ENCODE data around the gene PSME2.

The PSME2 gene

DNA sequence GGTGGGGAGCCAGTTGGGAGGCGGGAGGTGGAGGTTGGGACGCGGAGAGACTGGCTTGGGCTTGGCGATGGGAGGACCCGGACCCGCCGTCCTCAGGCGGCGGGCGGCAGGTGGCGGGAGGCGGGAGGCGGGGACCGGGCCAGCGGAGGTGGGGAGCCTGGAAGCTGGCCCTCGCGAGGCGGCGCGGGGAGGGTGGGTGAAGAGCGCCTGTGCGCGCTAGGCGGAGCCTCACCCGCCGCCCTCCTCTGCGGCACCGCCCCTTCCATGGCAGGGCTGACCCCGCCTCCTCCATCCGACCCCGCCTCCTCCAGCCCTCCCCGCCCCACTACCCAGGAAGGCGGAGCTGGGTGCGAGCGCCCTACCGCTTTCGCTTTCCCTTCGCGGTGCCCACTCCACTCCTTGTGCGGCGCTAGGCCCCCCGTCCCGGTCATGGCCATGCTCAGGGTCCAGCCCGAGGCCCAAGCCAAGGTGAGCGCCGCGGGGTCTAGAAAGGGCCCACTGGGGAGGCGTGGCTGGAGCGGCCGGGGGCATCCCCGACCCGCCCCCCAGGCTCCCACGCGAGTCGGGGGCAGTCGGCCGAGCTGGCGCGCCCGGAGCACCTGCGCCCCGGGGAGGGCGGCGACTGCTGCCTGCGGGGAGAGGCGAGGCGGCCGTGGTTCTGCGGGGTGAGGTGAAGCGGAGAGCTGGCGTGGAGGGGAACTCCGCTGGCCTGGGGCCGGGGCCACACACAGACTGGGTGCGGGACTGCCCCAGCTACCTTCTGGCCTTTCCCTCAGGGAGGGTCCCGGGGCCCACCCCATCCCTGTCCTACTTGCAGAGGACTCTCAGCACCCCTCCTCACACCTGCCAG is 10.4 kb downstream of the PSME2 start, which contains the start of gene PSME1:
Gene PSME1 (plus strand): TSS at position 361 of the 850 bp plus-strand sequence. CDS start 69 bp downstream, at position 430.
- peak; percentile 91 for DNase-seq (ENCODE audit: low read depth)

DNA sequence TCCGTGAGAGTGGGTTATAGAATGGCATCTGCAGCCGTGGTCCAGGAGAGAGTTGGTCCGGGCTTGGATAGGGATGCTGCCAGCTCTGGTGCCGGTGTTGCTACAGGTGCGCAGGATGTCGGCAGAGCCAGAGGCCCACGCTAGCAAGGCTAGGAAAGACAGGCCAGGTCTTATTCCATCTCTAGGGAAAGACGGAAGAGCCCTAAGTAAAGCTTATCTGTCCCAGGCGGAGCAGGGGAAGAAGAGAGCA is 10.9 kb downstream of the PSME2 start:
- no peak for DNase-seq (ENCODE audit: low read depth)

DNA sequence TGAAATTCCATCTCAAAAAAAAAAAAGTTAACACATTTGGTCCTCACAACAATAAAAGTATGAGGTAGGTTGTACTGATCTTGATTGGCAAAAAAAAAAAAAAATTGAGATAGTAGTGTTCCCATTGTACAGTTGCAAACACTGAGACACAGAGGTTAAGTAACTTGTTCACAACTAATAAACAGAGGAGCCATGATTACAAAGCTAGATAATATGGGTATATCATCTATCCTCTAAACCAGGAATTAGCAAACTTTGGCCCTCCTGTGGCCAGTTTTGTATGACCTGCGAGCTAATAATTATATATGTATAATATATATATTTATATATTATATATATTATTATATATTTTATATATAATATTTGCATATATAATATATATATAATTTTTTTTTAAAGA is 12.7 kb downstream of the PSME2 start:
- no peak for DNase-seq (ENCODE audit: low read depth)

DNA sequence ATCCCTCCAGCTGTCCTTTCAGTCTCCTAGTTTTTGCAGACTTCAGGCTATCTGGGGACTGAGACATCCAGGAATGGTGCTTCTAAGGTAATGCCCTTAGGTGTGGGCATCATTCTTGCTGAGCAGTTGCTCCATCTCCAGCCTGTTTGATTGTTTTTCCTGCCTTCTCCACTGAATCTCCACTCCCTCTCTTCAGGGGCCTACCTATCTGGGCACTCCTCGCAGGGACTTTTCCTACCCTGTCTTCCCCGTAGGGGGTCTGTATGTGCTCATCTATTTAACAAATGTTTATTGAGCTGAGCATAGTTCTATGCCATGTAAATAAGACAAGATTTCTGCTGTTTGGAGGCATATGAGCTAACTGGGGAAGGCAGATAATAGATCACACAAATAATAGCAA is 13.4 kb downstream of the PSME2 start:
- DNase-seq (ENCODE audit: low read depth) = no peak

DNA sequence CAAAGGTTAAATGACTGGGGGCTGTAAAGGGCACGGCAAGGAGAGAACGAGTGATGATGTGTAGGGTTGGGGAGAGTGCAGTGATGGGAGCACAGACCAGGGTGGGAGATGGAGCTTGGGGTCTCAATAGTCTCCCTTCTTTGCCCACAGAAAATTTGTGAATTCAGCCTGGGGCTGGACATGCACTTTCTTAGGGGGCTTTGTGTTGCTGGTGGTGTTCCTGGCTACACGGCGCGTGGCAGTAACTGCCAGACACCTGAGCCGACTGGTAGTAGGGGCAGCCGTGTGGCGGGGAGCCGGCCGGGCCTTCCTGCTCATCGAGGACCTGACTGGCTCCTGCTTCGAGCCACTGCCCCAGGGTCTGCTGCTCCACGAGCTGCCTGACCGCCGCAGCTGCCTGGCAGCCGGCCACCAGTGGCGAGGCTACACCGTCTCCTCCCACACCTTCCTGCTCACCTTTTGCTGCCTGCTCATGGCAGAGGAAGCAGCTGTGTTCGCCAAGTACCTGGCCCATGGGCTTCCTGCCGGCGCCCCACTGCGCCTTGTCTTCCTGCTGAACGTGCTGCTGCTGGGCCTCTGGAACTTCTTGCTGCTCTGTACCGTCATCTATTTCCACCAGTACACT is 14.2 kb downstream of the PSME2 start:
- DNase-seq (ENCODE audit: low read depth) = no peak

DNA sequence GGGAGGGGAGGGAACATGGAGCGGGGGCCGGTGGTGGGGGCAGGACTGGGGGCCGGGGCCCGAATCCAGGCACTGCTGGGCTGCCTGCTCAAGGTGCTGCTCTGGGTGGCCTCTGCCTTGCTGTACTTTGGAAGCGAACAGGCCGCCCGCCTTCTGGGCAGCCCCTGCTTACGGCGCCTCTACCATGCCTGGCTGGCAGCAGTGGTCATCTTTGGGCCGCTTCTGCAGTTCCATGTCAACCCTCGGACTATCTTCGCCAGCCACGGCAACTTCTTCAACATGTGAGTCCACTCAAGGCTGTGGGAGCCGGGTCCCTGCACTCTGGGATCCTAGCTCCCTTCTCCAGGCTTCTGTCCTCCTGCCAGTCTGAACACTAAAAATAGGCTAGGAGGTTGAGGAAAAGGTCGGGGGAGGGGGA is 14.9 kb downstream of the PSME2 start:
- no peak for DNase-seq (ENCODE audit: low read depth)

DNA sequence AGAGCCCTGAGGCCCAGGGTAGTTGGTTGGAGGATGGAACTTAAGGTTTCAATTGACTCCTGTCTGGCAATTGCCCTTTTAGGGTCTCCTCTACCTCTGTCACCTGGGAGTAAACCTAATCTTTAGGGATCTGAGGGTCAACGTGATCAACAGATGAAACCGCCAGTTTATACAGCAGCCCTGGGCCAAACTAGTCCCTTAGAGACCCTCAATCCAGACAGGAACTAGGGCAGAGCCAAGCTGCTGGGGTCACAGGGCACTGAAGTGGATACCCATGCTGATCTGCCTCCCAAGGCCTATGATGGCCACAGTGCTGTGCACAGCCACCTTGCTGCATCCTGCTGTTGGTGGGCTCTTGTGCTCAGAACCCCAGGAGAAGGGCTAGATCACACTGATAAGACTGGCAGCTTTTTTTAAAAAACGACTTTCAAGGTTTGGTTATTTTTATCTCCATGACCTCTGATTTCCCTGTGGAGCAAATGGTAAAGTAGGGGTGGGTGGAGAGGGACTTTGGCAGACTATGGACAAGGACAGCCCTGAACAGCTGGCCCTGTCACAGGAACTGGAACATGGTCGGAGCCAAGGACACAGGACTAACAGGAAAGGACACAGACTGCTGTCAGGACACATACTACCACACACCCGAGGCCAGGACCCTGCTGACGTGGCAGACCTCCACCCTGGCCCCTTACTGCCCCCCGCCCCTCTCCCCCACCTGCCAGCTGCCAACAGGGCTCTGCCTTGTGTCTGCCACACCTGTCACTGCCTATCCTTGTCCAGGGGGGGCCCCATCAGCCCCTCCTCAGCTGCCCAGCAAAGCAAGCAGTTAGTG is 15.5 kb downstream of the PSME2 start:
- DNase-seq (ENCODE audit: low read depth) = no peak

DNA sequence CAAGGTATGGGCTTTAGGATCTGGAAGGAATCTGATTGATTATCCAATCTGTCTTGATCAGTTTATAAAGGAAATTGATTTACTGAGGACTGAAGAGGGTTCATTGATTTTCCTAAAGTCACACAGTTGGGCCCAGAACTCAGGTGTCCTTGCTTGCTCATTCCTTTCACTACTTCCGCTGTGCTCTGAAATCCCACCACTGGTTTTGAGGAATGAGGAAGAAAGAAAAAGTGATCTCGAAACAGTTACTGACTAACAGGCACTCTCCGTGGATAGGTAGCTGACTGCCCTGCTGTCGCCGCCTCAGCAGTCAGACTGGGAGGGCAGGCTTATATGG is 16.1 kb downstream of the PSME2 start, which contains the start of gene FITM1:
Gene FITM1 (plus strand): TSS at position 280 of the 337 bp plus-strand sequence. CDS start 905 bp downstream, outside the sequence.
- DNase-seq (ENCODE audit: low read depth) = no peak

DNA sequence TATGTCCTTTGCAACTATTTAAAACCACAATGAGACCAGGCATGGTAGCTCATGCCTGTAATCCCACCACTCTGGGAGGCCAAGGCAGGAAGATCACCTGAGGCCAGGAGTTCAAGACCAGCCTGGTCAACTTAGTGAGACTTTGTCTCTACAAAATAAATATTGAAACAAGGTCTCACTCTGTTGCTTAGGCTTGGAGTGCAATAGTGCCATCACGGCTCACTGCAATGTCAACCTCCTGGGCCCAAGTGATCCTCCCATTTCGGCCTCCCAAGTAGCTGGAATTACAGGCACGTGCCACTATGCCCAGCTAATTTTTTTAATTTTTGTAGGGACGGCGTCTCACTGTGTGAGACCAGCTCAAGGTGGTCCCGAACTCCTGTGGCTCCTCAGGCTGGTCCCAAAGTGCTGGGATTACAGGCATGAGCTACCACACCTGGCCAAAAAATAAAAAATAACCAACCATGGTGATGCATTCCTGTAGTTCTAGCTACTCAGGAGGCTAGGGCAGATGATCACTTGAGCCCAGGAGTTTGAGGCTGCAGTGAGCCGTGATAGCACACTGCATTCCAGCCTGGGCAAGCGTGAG is 16.9 kb downstream of the PSME2 start:
- DNase-seq (ENCODE audit: low read depth) = no peak

DNA sequence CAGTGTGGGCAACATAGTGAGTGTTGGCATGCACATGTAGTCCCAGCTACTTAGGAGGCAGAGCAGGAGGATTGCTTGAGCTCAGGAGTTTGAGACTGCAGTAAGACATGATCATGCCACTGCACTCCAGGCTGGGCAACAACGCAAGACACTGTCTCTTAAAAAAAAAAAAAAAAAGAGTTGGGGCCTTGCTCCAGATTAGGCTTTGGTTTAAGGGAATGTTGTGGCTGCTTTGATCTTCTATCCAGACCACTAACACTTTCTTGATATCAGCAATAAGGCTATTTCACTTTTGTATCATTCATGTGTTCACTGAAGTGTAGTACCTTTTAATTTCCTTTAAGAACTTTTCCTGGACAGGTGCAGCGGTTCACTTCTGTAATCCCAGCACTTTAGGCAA is 18.7 kb downstream of the PSME2 start:
- DNase-seq (ENCODE audit: low read depth) = no peak

DNA sequence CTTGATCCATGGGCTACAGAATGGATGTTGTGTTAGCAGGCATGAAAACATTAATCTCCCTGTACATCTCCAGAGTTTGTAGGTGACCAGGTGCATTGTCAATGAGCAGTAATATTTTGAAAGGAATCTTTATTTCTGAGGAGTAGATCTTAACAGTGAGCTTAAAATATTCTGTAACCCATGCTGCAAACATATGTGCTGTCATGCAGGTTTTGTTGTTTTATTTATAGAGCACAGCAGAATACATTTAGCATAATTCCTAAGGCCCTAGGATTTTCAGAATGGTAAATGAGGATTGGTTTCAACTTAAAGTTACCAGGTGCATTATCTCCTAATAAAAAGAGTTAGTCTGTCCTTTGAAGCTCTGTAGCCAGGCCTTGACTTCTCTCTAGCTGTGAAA is 19.5 kb downstream of the PSME2 start:
- DNase-seq (ENCODE audit: low read depth) = no peak

DNA sequence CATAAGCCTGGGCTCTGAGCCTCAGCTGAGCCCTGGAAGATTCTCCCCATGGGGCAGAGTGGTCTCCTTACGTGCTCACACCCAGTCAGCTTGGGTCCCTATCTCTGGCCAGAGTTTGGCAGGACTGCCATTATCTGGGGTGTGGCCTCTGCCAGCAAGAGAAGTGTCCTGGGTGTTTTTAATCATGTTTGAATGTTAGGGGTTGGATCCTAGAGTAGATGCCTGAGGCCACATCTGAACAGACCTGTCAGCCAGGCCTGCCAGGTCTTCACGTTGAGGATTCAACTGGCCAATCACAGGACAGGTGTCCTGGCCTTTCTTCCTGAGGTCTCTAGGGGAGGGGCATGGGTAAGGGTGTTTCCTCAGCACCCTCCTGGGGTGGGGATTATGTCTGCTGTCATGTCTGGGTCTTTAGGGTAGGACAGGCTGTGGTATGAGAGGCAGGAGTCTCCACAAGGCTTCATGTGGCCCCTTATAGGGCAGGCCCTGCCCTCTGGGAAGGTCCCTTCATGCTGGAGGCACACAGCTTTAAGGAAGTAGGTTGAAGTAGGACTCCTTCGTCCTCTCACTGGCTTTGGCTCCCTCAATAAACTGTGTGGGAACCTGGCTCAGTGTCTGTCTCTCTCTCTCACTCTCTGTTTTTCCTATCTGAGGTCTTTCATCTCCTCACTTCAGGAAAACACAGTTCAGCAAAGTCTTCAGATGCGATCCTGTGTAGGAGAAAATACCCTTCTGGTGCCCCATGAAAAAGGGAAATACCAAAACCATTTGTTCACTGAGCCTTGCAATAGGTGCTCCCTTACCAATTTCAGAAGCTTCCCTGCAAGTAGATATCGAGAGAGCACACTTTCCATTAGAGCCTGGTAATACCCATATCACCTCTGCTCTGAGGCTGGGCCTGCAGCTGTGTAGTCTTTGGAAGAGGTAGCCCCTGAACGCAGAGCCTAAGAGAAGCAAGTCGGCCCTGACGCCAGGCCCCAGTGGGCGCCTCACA is 22.7 kb downstream of the PSME2 start:
- DNase-seq (ENCODE audit: low read depth) = no peak

DNA sequence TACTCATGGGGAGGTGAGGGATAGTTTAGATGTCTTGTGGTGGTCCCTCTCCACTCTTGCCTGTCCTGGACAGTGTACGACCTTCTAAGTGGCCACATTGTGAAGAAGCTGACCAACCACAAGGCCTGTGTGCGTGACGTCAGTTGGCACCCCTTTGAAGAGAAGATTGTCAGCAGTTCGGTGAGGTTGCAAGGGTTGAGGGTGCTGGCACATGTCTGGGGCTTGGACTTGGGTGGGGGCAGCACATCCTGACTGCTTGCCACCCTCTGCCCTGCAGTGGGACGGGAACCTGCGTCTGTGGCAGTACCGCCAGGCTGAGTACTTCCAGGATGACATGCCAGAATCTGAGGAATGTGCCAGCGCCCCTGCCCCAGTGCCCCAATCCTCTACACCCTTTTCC is 23.5 kb downstream of the PSME2 start:
- no peak for DNase-seq (ENCODE audit: low read depth)

DNA sequence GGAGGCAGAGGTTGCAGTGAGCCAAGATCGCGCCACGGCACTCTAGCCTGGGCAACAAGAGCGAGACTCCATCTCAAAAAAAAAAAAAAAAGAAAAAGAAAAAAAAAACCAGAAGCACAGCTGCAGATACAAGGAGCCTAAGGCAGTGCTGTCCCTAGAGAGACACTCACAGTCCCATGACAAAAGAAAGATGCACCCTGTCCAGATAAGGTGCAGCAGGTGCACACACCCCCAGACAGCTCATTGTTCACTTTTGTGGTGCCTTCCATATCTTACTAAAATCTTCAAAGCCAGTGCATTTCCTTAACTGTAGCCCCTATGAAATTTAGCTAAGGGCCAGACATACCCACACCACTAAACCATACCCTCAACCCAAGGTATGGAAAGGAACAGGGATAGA is 24.0 kb downstream of the PSME2 start:
- DNase-seq (ENCODE audit: low read depth) = no peak

DNA sequence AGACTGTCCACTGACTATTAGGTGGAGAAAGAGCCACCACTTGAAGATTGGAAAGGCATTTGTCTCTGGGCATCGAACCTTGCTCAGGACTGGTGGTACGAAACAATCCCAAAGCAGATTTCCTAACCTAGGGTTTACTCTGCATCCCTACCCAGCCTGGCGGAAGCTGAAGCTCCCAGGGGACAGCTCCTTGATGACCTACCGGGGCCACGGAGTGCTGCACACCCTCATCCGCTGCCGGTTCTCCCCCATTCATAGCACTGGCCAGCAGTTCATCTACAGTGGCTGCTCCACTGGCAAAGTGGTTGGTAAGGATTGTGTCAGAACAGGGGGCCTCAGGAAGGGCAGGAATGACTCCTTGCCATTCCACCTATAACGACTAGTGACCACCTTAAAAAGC is 25.2 kb downstream of the PSME2 start:
- DNase-seq (ENCODE audit: low read depth) = no peak

DNA sequence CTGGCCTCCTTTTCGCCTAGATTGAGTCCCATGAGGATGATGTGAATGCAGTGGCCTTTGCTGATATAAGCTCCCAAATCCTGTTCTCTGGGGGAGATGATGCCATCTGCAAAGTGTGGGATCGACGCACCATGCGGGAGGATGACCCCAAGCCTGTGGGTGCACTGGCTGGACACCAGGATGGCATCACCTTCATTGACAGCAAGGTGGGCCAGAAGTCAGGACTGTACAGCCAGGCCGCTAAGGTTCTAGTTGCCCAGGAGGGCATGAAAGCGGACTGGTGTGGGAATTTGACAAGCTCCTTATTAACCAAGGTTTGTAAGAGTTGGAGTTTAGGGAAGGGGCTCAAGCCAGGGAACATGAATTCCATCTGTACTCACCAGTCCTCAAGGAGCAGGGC is 26.7 kb downstream of the PSME2 start:
- no peak for DNase-seq (ENCODE audit: low read depth)

DNA sequence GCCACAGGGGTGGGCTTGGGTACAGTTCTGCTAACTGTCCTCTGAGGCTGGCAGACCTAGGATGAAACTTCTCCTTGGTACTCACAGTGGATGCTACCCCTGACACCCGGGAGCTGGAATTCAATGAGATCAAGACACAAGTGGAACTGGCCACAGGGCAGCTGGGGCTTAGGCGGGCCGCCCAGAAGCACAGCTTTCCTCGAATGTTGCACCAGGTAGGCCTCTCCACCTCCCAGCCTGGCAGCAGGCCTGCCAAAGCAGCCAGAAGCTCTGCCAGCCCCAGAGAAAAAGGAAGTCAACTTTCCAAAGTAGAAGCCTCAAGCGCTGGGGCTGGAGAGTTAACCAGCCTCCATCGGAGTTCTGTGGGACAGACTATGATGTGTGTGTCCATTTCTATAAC is 29.2 kb downstream of the PSME2 start:
- DNase-seq (ENCODE audit: low read depth) = no peak

DNA sequence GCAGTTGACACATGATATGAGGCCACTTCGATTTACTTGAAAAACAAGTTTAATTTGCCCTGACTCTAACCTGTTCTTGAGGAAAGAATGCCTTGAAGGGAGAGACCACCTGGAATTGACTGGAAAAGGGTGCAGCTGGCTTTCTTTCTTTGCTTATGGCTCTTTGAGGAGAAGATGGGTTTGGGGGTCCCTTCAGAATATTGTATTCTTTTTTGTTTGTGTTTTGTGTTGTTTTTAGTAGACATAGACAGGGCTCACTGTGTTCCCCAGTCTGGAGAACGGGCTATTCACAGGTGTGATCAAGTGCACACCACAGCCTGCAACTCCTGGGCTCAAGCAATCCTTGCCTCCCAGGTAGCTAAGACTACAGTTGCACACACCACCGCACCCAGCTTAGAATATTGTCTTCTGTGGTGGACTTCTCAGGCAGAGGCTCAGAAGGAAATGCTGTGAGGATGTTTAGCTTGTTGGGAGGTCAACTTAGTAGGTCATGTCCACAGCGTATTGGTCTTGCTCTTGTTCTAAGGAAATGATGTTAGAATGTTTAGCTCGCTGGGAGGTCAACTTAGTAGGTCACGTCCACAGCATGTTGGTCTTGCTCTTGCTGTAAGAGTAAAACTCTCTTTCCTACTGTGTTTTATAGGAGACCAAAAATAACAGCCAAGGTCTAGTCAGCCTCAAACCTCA is 30.1 kb downstream of the PSME2 start:
- DNase-seq (ENCODE audit: low read depth) = no peak

DNA sequence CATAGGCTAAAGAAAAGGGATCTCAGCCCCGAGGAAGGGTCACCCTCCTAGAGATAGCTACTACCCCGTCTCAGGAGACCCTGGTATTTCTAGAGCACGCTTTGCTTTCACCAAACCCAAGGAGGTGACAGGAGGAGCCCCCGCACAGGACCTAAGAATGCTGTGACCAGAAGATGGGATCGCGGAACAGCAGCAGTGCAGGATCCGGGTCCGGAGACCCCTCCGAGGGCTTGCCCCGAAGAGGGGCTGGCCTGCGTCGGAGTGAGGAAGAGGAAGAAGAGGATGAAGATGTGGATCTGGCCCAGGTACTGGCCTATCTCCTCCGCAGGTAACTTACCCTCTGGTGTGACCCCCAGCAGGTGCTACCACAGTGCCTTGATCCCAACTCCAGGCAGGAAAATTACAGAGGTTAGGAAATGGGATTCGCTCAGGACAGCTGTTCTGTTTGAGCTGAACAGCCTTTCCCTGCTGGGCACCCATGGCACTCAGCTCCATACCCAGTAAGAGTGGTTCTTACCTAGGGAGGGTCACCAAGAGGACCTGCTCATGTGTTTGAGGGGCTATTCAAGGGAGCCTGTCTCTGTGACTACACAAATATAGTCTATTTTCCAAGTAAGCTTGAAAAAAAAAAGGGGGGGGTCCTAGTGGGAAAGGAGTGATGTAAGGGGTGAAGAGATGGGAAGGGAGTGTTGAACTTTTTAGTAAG is 30.8 kb downstream of the PSME2 start:
- no peak for DNase-seq (ENCODE audit: low read depth)
